ENCODE measurements around the gene IL16. TPM values are rescaled to one million over a fixed set of nuclear protein-coding genes. Genes with fewer than 3 reads are reported as not detected.

Gene IL16
- total and polyA plus RNA-seq, 2 donors from 2014 or later = 1.4 to 19.9 TPM

DNA sequence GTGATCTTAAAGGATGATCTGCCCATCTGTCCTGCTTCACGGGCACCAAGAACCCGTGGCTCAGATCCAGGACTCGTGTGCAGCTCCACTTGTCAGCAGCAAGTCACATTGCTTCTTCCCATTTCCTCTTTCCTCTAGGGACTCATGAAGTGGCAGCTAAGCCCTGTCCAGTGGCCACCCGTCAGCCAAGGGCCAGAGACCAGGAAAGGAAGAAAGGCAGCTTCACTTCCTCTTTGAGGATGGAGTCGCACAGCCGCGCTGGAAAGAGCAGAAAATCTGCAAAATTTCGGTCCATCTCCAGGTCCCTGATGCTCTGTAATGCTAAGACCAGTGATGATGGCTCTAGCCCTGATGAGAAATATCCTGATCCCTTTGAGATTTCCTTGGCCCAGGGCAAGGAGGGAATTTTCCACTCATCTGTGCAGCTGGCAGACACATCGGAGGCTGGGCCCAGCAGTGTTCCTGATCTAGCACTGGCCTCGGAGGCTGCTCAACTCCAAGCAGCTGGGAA lies 28.5 kb downstream of the IL16 start:
- DNase-seq = peak in 1 of 5 donors; percentile 54
- H3K9ac ChIP-seq (ENCODE audit: low read length in 3 of 3) = no peak overlapping the region

DNA sequence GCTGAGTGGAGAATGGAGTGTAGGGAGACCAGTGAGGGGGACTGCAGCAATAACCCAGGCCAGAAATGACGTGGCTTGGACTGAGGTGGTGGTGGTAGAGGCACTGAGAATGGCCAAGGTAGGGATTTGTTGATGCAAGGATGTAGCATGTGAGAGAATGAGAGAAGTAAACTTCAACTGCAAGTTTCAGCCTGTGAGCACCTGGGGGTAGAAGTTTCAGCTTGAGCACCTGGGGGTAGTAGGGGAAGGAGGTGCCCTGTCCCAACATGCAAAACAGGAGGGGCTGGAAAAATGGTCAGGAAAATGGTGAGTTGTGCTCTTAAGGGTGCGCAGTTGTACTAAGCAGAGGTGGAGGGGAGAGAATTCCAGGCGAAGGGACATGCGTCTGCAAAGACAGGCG lies 31.0 kb downstream of the IL16 start:
- TF ChIP-seq, protein P1, sequence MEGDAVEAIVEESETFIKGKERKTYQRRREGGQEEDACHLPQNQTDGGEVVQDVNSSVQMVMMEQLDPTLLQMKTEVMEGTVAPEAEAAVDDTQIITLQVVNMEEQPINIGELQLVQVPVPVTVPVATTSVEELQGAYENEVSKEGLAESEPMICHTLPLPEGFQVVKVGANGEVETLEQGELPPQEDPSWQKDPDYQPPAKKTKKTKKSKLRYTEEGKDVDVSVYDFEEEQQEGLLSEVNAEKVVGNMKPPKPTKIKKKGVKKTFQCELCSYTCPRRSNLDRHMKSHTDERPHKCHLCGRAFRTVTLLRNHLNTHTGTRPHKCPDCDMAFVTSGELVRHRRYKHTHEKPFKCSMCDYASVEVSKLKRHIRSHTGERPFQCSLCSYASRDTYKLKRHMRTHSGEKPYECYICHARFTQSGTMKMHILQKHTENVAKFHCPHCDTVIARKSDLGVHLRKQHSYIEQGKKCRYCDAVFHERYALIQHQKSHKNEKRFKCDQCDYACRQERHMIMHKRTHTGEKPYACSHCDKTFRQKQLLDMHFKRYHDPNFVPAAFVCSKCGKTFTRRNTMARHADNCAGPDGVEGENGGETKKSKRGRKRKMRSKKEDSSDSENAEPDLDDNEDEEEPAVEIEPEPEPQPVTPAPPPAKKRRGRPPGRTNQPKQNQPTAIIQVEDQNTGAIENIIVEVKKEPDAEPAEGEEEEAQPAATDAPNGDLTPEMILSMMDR (IDR thresholded peaks at IDR 0.05; ENCODE audit: borderline replicate concordance, extremely low read depth, insufficient read depth) = no peak
- no peak for FAIRE-seq
- Histone ChIP-seq H3K9ac (ENCODE audit: low read length in 3 of 3) (no peak overlapping the region), H3K27ac (ENCODE audit: low read depth in 2 of 2, low read length in 2 of 2) (no peak overlapping the region), H3K4me1 (ENCODE audit: control insufficient read depth in 2 of 3, insufficient read depth in 2 of 3, low read depth in 1 of 3, low read length in 3 of 3) (no peaks in the 10 kb centered on the region), H3K36me3 (ENCODE audit: control insufficient read depth in 2 of 3, insufficient read depth in 3 of 3, low read length in 3 of 3) (no peaks in the 10 kb centered on the region), H3K4me3 (ENCODE audit: low read length in 3 of 3) (no peak overlapping the region), H3K27me3 (ENCODE audit: control insufficient read depth, insufficient read depth, low read length) (no peaks in the 10 kb centered on the region), H3K9me3 (ENCODE audit: control insufficient read depth in 2 of 3, insufficient read depth in 1 of 3, low read length in 3 of 3) (no peaks in the 10 kb centered on the region)
- DNase-seq = no peak
- intact Hi-C loops (cut with DNase I) = no loop called here

More for the DNA sequence above, 28.5 kb downstream of the IL16 start:
- no peak for FAIRE-seq
- intact Hi-C loops (cut with DNase I) = no loop called here
- Histone ChIP-seq H3K4me1 (ENCODE audit: control insufficient read depth in 2 of 3, insufficient read depth in 2 of 3, low read depth in 1 of 3, low read length in 3 of 3) (no peaks in the 10 kb centered on the region), H3K27me3 (ENCODE audit: control insufficient read depth, insufficient read depth, low read length) (no peaks in the 10 kb centered on the region), H3K4me3 (ENCODE audit: low read length in 3 of 3) (no peak overlapping the region), H3K27ac (ENCODE audit: low read depth in 2 of 2, low read length in 2 of 2) (no peak overlapping the region), H3K36me3 (ENCODE audit: control insufficient read depth in 2 of 3, insufficient read depth in 3 of 3, low read length in 3 of 3) (no peaks in the 10 kb centered on the region), H3K9me3 (ENCODE audit: control insufficient read depth in 2 of 3, insufficient read depth in 1 of 3, low read length in 3 of 3) (no peaks in the 10 kb centered on the region)
- TF ChIP-seq, protein P1 (IDR thresholded peaks at IDR 0.05; ENCODE audit: borderline replicate concordance, extremely low read depth, insufficient read depth) = no peak

DNA sequence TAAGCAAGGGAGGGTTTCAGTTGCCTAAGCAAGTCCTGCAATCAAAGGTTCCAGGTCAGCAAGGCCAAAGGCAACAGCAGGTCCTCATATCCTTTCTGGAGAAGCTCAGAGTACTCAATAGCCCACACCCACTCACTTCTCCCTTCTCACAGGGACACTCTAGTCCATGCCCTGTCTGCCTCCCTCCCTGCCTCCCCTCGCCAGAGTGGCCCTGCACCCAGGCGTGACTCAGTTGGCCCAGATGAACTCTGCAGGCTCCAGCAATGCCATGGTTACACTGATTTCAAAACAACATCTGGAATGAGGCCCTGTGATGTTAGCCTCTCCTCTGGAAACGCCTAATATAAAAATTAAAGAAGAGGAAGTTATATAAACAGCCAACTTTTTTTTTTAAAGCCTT lies 32.9 kb downstream of the IL16 start:
- TF ChIP-seq, protein P1 (IDR thresholded peaks at IDR 0.05; ENCODE audit: borderline replicate concordance, extremely low read depth, insufficient read depth) = no peak
- H3K9ac ChIP-seq (ENCODE audit: low read length in 3 of 3) = no peak overlapping the region

More for the DNA sequence above, 32.9 kb downstream of the IL16 start:
- Histone ChIP-seq H3K4me3 (ENCODE audit: low read length in 3 of 3) (no peak overlapping the region), H3K9me3 (ENCODE audit: control insufficient read depth in 2 of 3, insufficient read depth in 1 of 3, low read length in 3 of 3) (no peaks in the 10 kb centered on the region), H3K4me1 (ENCODE audit: control insufficient read depth in 2 of 3, insufficient read depth in 2 of 3, low read depth in 1 of 3, low read length in 3 of 3) (no peaks in the 10 kb centered on the region), H3K27me3 (ENCODE audit: control insufficient read depth, insufficient read depth, low read length) (no peaks in the 10 kb centered on the region), H3K36me3 (ENCODE audit: control insufficient read depth in 2 of 3, insufficient read depth in 3 of 3, low read length in 3 of 3) (no peaks in the 10 kb centered on the region), H3K27ac (ENCODE audit: low read depth in 2 of 2, low read length in 2 of 2) (no peak overlapping the region)
- intact Hi-C loops (cut with DNase I) = no loop called here
- FAIRE-seq (no peak), DNase-seq (peak in 1 of 5 donors; percentile 63)
